Mesendoderm (in vitro differentiated cells): ENCODE results near the gene PSKH1.

Experiments used
- DNase-seq: peaks from one replicate; pipeline ENCODE4 v3.0.0; 2013
- H2AK5ac ChIP-seq: 2 replicates; pipeline ENCODE4 v1.6.1; 2013; ENCODE audit warnings: low read length, inconsistent platforms
- H2BK120ac ChIP-seq: 2 replicates; pipeline ENCODE4 v1.6.1; 2013; ENCODE audit warnings: low read depth, mild to moderate bottlenecking, low read length, moderate library complexity, mixed read lengths
- H2BK15ac ChIP-seq: replicated peaks from 2 replicates; pipeline ENCODE4 v1.6.1; 2013; ENCODE audit warnings: low read depth, mild to moderate bottlenecking, moderate library complexity
- H2BK5ac ChIP-seq: 2 replicates; pipeline ENCODE4 v1.6.1; 2013; ENCODE audit warnings: low read length, inconsistent platforms
- H3K18ac ChIP-seq: 2 replicates; pipeline ENCODE4 v1.6.1; 2013; ENCODE audit warnings: mild to moderate bottlenecking, low read length, mixed read lengths
- H3K23ac ChIP-seq: one replicate; pipeline ENCODE4 v1.6.1; 2013; ENCODE audit warnings: low read length
- H3K27ac ChIP-seq: 2 replicates; pipeline ENCODE4 v1.5.1; 2013; ENCODE audit warnings: low read depth, mild to moderate bottlenecking, inconsistent platforms, low read length, moderate library complexity
- H3K27me3 ChIP-seq: 2 replicates; pipeline ENCODE4 v1.6.1; 2013; ENCODE audit warnings: low read length, control low read depth, mild to moderate bottlenecking, inconsistent platforms; ENCODE audit not compliant: insufficient read depth, poor library complexity
- H3K36me3 ChIP-seq: 2 replicates; pipeline ENCODE4 v1.6.1; 2013; ENCODE audit warnings: low read length, inconsistent platforms; ENCODE audit not compliant: control insufficient read depth, insufficient read depth
- H3K4ac ChIP-seq: one replicate; pipeline ENCODE4 v1.6.1; 2013; ENCODE audit warnings: low read depth, mild to moderate bottlenecking, low read length, moderate library complexity
- H3K4me1 ChIP-seq: 2 replicates; pipeline ENCODE4 v1.6.1; 2013; ENCODE audit warnings: low read depth, low read length, inconsistent platforms; ENCODE audit not compliant: control insufficient read depth
- H3K4me2 ChIP-seq: 2 replicates; pipeline ENCODE4 v1.6.1; 2013; ENCODE audit warnings: low read length
- H3K4me3 ChIP-seq: 2 replicates; pipeline ENCODE4 v1.5.1; 2013; ENCODE audit warnings: mild to moderate bottlenecking, low read length
- H3K56ac ChIP-seq: one replicate; pipeline ENCODE4 v1.6.1; 2013; ENCODE audit warnings: low read length
- H3K79me1 ChIP-seq: 2 replicates; pipeline ENCODE4 v1.6.1; 2013; ENCODE audit warnings: low read length, inconsistent platforms
- H3K79me2 ChIP-seq: 2 replicates; pipeline ENCODE4 v1.6.1; 2013; ENCODE audit warnings: mild to moderate bottlenecking, low read length; ENCODE audit not compliant: control insufficient read depth, insufficient read depth
- H3K9ac ChIP-seq: 2 replicates; pipeline ENCODE4 v1.6.1; 2013; ENCODE audit warnings: low read length, inconsistent platforms
- H4K5ac ChIP-seq: one replicate; pipeline ENCODE4 v1.6.1; 2013; ENCODE audit warnings: low read length
- H4K8ac ChIP-seq: one replicate; pipeline ENCODE4 v1.6.1; 2013; ENCODE audit warnings: low read depth, mild to moderate bottlenecking, control low read depth, low read length, moderate library complexity
- WGBS: extraction: QIAGEN DNeasy Blood & Tissue Kit; methylation state at CpG from one replicate; pipeline ENCODE4 v1.1.7; 2013; ENCODE audit warnings: low lambda C conversion rate, missing lambda C conversion rate; ENCODE audit not compliant: insufficient coverage; ENCODE audit errors: extremely low coverage; 5-methylcytosine and 5-hydroxymethylcytosine counted together

PSKH1 gene

GRCh38 chr16:67869653-67870052 is 23.4 kb upstream of the PSKH1 start:
- H2BK15ac ChIP-seq: no peak overlapping the region
- peaks cover 11% of the 10 kb centered on the region for H3K36me3 ChIP-seq
- H3K56ac ChIP-seq: no peak overlapping the region
- H4K8ac ChIP-seq: no peak overlapping the region
- no CpG with 5 or more reads among the region's 7 CpGs for WGBS
- no peak overlapping the region for H3K27ac ChIP-seq
- no peak overlapping the region for H4K5ac ChIP-seq
- no peak overlapping the region for H3K4me2 ChIP-seq
- H3K27me3 ChIP-seq: no peaks in the 10 kb centered on the region
- H3K23ac ChIP-seq: no peak overlapping the region
- no peak overlapping the region for H2BK120ac ChIP-seq
- H2BK5ac ChIP-seq: no peak overlapping the region
- H3K9ac ChIP-seq: no peak overlapping the region
- H3K4ac ChIP-seq: no peak overlapping the region
- peaks cover 15% of the 10 kb centered on the region for H3K79me2 ChIP-seq
- no peak overlapping the region for H3K18ac ChIP-seq
- H3K4me3 ChIP-seq: no peak overlapping the region
- H3K79me1 ChIP-seq: peaks cover 15% of the 10 kb centered on the region
- H2AK5ac ChIP-seq: no peak overlapping the region
- no peak for DNase-seq
- peaks cover 4% of the 10 kb centered on the region for H3K4me1 ChIP-seq

- peaks cover 4% of the 10 kb centered on the region for H3K4me1 ChIP-seq
- WGBS: no CpG with 5 or more reads among the region's 3 CpGs
- H3K9ac ChIP-seq: no peak overlapping the region
- no peak overlapping the region for H3K4me3 ChIP-seq
- peaks cover 12% of the 10 kb centered on the region for H3K36me3 ChIP-seq
- no peak for DNase-seq
- no peak overlapping the region for H2BK5ac ChIP-seq
- H4K8ac ChIP-seq: no peak overlapping the region
- no peak overlapping the region for H3K27ac ChIP-seq
- no peak overlapping the region for H3K4me2 ChIP-seq
- no peak overlapping the region for H3K23ac ChIP-seq
- H3K79me1 ChIP-seq: peaks cover 16% of the 10 kb centered on the region
- H3K4ac ChIP-seq: no peak overlapping the region
- H2AK5ac ChIP-seq: no peak overlapping the region
- no peak overlapping the region for H2BK15ac ChIP-seq
- H3K18ac ChIP-seq: no peak overlapping the region
- H2BK120ac ChIP-seq: no peak overlapping the region
- no peak overlapping the region for H4K5ac ChIP-seq
- no peaks in the 10 kb centered on the region for H3K27me3 ChIP-seq
- no peak overlapping the region for H3K56ac ChIP-seq
- peaks cover 20% of the 10 kb centered on the region for H3K79me2 ChIP-seq
These were observed 21.8 kb upstream of the PSKH1 start for GRCh38 chr16:67871256-67871655.

GRCh38 chr16:67872131-67872630 is 20.9 kb upstream of the PSKH1 start:
- Histone ChIP-seq H2BK15ac (no peak overlapping the region), H2BK120ac (no peak overlapping the region), H3K79me1 (peaks cover 16% of the 10 kb centered on the region), H3K4me2 (no peak overlapping the region), H3K9ac (no peak overlapping the region), H3K27me3 (no peaks in the 10 kb centered on the region), H3K56ac (no peak overlapping the region), H3K4ac (no peak overlapping the region), H4K8ac (no peak overlapping the region), H3K79me2 (peaks cover 20% of the 10 kb centered on the region), H2BK5ac (no peak overlapping the region), H3K18ac (no peak overlapping the region), H3K4me3 (no peak overlapping the region), H3K23ac (no peak overlapping the region), H3K27ac (no peak overlapping the region), H4K5ac (no peak overlapping the region), H2AK5ac (no peak overlapping the region), H3K36me3 (peaks cover 15% of the 10 kb centered on the region), H3K4me1 (peaks cover 4% of the 10 kb centered on the region)
- no CpG with 5 or more reads among the region's 2 CpGs for WGBS
- no peak for DNase-seq

- H3K56ac ChIP-seq: peak within 1 kb of the TSS; percentile 94
- peaks cover 16% of the 10 kb centered on the region for H3K79me1 ChIP-seq
- H3K79me2 ChIP-seq: peaks cover 20% of the 10 kb centered on the region
- H2BK5ac ChIP-seq: no peak within 1 kb of the TSS
- H3K4ac ChIP-seq: no peak within 1 kb of the TSS
- peak within 1 kb of the TSS; percentile 52 for H3K27ac ChIP-seq
- H2BK120ac ChIP-seq: no peak within 1 kb of the TSS
- no peak within 1 kb of the TSS for H4K5ac ChIP-seq
- H3K4me1 ChIP-seq: peaks cover 4% of the 10 kb centered on the region
- H3K4me2 ChIP-seq: peak within 1 kb of the TSS; percentile 75
- peak within 1 kb of the TSS; percentile 90 for H3K9ac ChIP-seq
- no CpG with 5 or more reads among the region's 72 CpGs for WGBS
- no peaks in the 10 kb centered on the region for H3K27me3 ChIP-seq
- H2AK5ac ChIP-seq: no peak within 1 kb of the TSS
- no peak within 1 kb of the TSS for H2BK15ac ChIP-seq
- peak; percentile 77 for DNase-seq
- H3K23ac ChIP-seq: no peak within 1 kb of the TSS
- peak within 1 kb of the TSS; percentile 85 for H3K4me3 ChIP-seq
- H3K36me3 ChIP-seq: peaks cover 15% of the 10 kb centered on the region
- peak within 1 kb of the TSS; percentile 7 for H3K18ac ChIP-seq
- H4K8ac ChIP-seq: no peak within 1 kb of the TSS
These were observed 20.2 kb upstream of the PSKH1 start, which contains the start of gene EDC4 for GRCh38 chr16:67872631-67873434. TSS of gene EDC4 (plus strand) at chr16:67873052. CDS start at chr16:67873262, 210 bp downstream.

- no peak overlapping the region for H4K5ac ChIP-seq
- DNase-seq: no peak
- no peak overlapping the region for H3K27ac ChIP-seq
- H3K27me3 ChIP-seq: no peaks in the 10 kb centered on the region
- H3K23ac ChIP-seq: no peak overlapping the region
- peak overlapping the region; percentile 94 for H3K56ac ChIP-seq
- H3K4ac ChIP-seq: no peak overlapping the region
- H2BK120ac ChIP-seq: no peak overlapping the region
- no peak overlapping the region for H2BK5ac ChIP-seq
- no CpG with 5 or more reads among the region's 23 CpGs for WGBS
- H3K9ac ChIP-seq: peak overlapping the region; percentile 90
- H4K8ac ChIP-seq: no peak overlapping the region
- H3K4me3 ChIP-seq: peak overlapping the region; percentile 85
- peaks cover 16% of the 10 kb centered on the region for H3K36me3 ChIP-seq
- no peak overlapping the region for H2BK15ac ChIP-seq
- peaks cover 20% of the 10 kb centered on the region for H3K79me2 ChIP-seq
- peaks cover 16% of the 10 kb centered on the region for H3K79me1 ChIP-seq
- peak overlapping the region; percentile 75 for H3K4me2 ChIP-seq
- peaks cover 4% of the 10 kb centered on the region for H3K4me1 ChIP-seq
- no peak overlapping the region for H2AK5ac ChIP-seq
- peak overlapping the region; percentile 7 for H3K18ac ChIP-seq
These were observed 19.4 kb upstream of the PSKH1 start for GRCh38 chr16:67873435-67874370.
